ENCODE results near the gene GRAMD1B.

Gene GRAMD1B

DNA sequence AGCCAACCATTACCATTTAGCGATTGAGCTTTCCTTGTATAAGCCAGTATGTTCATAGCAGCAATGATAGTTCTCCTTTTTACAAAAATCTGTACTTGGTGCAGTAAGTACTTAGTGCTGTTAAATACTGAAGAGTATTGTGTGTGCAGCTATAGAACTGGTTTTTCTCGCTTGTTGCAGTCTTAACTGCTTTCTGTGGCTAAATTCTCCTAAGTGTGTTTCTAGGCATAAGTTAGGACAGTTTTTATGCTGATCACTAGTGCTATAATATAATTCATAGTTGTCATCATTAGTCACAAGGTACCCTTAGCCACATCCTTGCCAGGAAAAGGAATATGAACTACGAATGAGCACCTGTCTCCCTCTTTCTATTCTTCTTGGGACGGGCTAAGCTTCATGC lies 107.7 kb downstream of the GRAMD1B start:
- Histone ChIP-seq H3K4me3 (no peak overlapping the region), H3K27ac (no peak overlapping the region)
- no peak for DNase-seq (ENCODE audit: low spot score)
- TF ChIP-seq, protein P1, sequence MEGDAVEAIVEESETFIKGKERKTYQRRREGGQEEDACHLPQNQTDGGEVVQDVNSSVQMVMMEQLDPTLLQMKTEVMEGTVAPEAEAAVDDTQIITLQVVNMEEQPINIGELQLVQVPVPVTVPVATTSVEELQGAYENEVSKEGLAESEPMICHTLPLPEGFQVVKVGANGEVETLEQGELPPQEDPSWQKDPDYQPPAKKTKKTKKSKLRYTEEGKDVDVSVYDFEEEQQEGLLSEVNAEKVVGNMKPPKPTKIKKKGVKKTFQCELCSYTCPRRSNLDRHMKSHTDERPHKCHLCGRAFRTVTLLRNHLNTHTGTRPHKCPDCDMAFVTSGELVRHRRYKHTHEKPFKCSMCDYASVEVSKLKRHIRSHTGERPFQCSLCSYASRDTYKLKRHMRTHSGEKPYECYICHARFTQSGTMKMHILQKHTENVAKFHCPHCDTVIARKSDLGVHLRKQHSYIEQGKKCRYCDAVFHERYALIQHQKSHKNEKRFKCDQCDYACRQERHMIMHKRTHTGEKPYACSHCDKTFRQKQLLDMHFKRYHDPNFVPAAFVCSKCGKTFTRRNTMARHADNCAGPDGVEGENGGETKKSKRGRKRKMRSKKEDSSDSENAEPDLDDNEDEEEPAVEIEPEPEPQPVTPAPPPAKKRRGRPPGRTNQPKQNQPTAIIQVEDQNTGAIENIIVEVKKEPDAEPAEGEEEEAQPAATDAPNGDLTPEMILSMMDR (IDR thresholded peaks at IDR 0.05), result no peak

GRCh38 chr11:123543797-123544196 lies 113.7 kb downstream of the GRAMD1B start:
- no peak for DNase-seq (ENCODE audit: low spot score)
- no peak overlapping the region for H3K27ac ChIP-seq
- H3K4me3 ChIP-seq, result no peak overlapping the region
- TF ChIP-seq, protein P1 (IDR thresholded peaks at IDR 0.05), result no peak

DNA sequence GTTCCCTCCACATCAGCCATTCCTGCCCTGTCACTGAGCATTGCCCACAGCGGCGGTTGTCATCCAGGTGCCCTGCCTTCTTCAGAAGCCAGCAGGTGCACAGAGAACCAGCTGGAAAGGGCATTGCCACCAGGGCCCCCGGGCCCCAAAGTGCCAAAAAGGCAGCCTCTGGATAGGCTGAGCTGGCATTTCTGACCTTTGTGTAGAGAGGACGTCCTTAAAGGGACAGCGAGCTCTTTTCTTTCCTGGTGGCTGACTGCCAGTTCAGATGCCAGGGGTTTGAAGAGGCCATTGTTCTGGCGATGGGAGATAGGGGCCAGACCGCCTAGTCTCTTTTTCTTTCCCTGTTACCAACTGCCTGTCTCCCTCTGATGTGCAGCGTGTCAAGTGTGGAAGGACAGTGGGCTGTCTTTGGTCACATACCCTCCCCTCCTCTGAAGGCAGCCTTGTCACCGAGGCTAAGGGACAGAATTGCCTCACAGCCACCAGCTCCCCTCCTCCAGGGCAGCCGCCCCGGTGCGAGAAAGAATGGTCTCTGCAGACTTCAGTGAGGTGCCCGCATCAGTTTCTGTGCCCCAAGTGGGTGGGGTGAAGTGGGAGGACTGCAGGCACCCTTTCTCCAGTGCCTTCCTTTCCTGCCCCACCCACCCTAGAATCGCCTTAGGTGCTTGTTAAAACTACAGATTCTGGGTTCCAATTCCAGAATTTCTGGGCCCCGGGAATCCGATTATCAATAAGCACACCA lies 114.7 kb downstream of the GRAMD1B start:
- H3K4me3 ChIP-seq, result no peak overlapping the region
- TF ChIP-seq, protein P1 (IDR thresholded peaks at IDR 0.05), result no peak
- no peak for DNase-seq (ENCODE audit: low spot score)
- H3K27ac ChIP-seq, result no peak overlapping the region

GRCh38 chr11:123545726-123546270 lies 115.7 kb downstream of the GRAMD1B start:
- Histone ChIP-seq H3K27ac (no peak overlapping the region), H3K4me3 (no peak overlapping the region)
- TF ChIP-seq, protein P1 (IDR thresholded peaks at IDR 0.05), result no peak
- DNase-seq (ENCODE audit: low spot score), result no peak

DNA sequence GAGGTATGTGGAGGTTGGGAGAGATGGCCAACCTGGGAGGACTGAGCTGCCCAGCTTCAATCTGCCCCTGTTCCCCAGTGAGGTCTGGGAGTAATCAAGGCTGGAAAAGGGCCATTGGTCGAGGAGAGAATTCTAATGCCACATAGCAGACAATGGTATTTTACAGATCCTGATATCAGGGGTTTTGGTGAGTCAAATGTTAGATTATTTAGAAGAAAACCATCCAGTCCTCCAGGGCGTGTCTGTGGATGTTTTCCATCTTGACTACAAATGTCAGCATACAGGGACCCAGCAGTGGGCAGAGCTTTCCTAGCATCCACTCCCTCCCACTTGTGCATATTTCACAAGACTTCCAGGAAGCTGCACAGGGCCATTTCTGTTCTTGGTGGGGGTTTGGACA lies 116.4 kb downstream of the GRAMD1B start:
- TF ChIP-seq, protein P1 (IDR thresholded peaks at IDR 0.05), result no peak
- H3K27ac ChIP-seq, result no peak overlapping the region
- no peak overlapping the region for H3K4me3 ChIP-seq
- DNase-seq (ENCODE audit: low spot score), result no peak

DNA sequence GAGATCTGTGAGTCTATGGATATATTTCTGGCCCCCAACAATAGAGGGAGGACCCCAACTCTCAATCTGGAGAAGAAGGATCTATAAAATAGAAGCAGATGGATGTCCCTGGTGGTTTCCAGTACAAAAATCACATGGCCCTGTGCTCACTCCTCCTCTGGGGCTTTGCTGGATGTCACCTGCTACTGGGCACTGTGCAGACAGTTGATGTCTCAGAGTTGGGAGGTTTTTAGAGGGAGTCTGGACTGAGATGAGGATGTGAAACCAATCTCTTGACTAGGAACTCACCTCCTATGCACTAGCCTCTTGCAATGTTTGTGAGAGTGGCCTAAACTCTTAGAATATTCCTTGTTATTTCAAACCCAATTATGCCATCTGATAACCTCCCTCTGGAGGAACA lies 117.1 kb downstream of the GRAMD1B start:
- TF ChIP-seq, protein P1 (IDR thresholded peaks at IDR 0.05), result no peak
- Histone ChIP-seq H3K27ac (no peak overlapping the region), H3K4me3 (no peak overlapping the region)
- no peak for DNase-seq (ENCODE audit: low spot score)

- TF ChIP-seq, protein P1 (IDR thresholded peaks at IDR 0.05), result no peak
- Histone ChIP-seq H3K4me3 (no peak overlapping the region), H3K27ac (no peak overlapping the region)
- DNase-seq (ENCODE audit: low spot score), result no peak
Measured at GRCh38 chr11:123548774-123549173, 118.7 kb downstream of the GRAMD1B start.

Measured in coronary artery (tissue), 2 donors.